SK-N-MC (cell line): ENCODE results near the gene MAPK12.

Source experiments
- EZH2 ChIP-seq: fragments of 200-600 bp; sonication (generic); IDR thresholded peaks from one replicate; pipeline ENCODE4 v1.6.1; 2017; ENCODE audit warnings: antibody characterized with exemption
- FOXP2 ChIP-seq: optimal IDR thresholded peaks from 2 replicates; pipeline ENCODE3; 2011; ENCODE audit warnings: mild to moderate bottlenecking, moderate library complexity; ENCODE audit not compliant: insufficient read depth; ENCODE audit errors: extremely low read length, control extremely low read depth
- POLR2AphosphoS5 ChIP-seq: IDR thresholded peaks from 2 replicates; pipeline ENCODE4 v1.6.1; 2012; ENCODE audit warnings: mild to moderate bottlenecking, low read depth, low read length, borderline replicate concordance

DNA sequence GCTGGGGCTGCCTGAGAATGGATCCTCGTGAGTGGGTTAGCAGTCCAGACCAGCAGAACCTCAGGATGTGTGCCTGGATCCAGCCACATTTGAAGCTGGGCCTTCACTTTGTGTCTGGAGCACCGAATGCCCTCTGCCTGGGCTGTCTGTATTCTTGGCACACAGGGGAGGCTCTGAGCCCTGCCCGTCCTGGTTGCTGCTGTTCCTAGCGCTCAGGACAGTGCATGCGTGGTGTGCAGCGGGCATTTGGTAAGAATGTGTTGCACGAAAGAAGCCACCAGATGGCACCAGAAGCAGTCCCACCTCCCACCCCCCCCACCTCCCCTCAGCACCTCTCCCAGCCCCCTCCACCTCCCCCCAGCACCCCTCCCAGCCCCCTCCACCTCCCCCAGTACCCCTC, 12.8 kb upstream of the MAPK12 start:
- TF ChIP-seq FOXP2 (no peak), POLR2AphosphoS5 (no peak), EZH2 (no peak)
